ENCODE measurements around the gene MTMR3.

DNA sequence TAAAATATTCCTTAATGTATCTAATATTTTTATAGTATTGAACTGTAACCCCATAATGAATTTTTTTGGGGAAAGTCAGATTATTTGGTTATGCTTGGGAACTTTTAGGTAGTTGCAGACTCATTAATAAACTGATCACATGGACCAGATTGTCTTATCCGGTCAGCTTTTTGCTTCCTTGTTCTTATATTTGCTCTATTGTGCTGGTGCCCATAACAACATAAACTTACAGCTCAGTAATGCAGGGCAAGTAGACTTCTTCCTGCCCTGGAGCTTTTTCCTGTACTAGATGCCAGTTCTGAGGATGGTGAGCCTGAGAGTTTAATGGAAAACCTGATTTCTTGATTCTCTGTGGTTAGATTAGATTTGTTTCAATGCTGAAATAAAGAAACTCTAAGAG, 53.2 kb downstream of the MTMR3 start:
- TF ChIP-seq, protein P1, sequence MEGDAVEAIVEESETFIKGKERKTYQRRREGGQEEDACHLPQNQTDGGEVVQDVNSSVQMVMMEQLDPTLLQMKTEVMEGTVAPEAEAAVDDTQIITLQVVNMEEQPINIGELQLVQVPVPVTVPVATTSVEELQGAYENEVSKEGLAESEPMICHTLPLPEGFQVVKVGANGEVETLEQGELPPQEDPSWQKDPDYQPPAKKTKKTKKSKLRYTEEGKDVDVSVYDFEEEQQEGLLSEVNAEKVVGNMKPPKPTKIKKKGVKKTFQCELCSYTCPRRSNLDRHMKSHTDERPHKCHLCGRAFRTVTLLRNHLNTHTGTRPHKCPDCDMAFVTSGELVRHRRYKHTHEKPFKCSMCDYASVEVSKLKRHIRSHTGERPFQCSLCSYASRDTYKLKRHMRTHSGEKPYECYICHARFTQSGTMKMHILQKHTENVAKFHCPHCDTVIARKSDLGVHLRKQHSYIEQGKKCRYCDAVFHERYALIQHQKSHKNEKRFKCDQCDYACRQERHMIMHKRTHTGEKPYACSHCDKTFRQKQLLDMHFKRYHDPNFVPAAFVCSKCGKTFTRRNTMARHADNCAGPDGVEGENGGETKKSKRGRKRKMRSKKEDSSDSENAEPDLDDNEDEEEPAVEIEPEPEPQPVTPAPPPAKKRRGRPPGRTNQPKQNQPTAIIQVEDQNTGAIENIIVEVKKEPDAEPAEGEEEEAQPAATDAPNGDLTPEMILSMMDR (IDR thresholded peaks at IDR 0.05) = no peak
- no peak for TF ChIP-seq EZH2 (IDR thresholded peaks at IDR 0.05; ENCODE audit: borderline replicate concordance, insufficient read depth, low read depth, low read length, poor library complexity, severe bottlenecking)
